ENCODE results near the gene MRC1.
A peak's percentile ranks its signal among the peaks of the same experiment; 100 is the strongest.

Gene MRC1

GRCh38 chr10:17782921-17783665, 26.1 kb upstream of the MRC1 start:
- peaks cover 15% of the 10 kb centered on the region for H3K4me1 ChIP-seq (ENCODE audit: insufficient read depth, low read length)
- 0 out of 2 replicates have a peak overlapping the region, but pooled peaks have one; percentile 15 for H2AFZ ChIP-seq (ENCODE audit: low read depth, low read length)
- H3K27me3 ChIP-seq (ENCODE audit: insufficient read depth, low read length, poor library complexity) = no peaks in the 10 kb centered on the region

DNA sequence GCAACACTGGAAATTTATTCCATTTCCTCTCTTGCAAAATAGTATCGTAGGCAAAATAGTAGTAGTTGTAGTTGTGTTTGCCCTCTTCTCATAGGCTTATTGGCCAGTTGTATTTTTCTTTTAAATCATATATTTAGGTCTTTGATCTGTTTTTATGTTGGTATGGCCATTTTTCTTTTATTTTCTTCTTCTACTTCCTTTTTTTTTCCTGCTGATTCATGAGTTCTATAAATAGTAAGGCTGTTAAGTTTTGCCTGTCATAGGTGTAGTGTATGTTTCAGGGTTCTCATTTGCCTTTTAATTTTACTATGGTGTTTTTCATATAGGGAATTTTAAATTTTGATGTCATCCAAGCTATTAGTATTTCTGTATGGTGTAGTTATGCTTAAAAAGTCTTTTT, 25.4 kb upstream of the MRC1 start:
- no peak for TF ChIP-seq EZH2 (IDR thresholded peaks at IDR 0.05; ENCODE audit: borderline replicate concordance, low read depth, low read length, severe bottlenecking)
- no peak for TF ChIP-seq CTCF (IDR thresholded peaks at IDR 0.05; ENCODE audit: borderline replicate concordance, extremely low read depth, low read length, poor library complexity, severe bottlenecking)
- Histone ChIP-seq H3K4me3 (ENCODE audit: low read depth in 1 of 2, low read length in 2 of 2) (no peak overlapping the region), H3K79me2 (ENCODE audit: insufficient read depth, low read length) (no peaks in the 10 kb centered on the region), H3K27me3 (ENCODE audit: insufficient read depth, low read length, poor library complexity) (no peaks in the 10 kb centered on the region), H3K27ac (ENCODE audit: low read length) (no peak overlapping the region), H3K36me3 (ENCODE audit: insufficient read depth, low read length) (no peaks in the 10 kb centered on the region), H3K4me1 (ENCODE audit: insufficient read depth, low read length) (peaks cover 15% of the 10 kb centered on the region), H4K20me1 (ENCODE audit: insufficient read depth, low read length) (no peaks in the 10 kb centered on the region), H3K9ac (ENCODE audit: low read depth, low read length) (no peak overlapping the region), H3K4me2 (ENCODE audit: insufficient read depth, low read length) (no peak overlapping the region), H2AFZ (ENCODE audit: low read depth, low read length) (no peak overlapping the region), H3K9me3 (ENCODE audit: insufficient read depth, low read length, severe bottlenecking) (no peaks in the 10 kb centered on the region)
- no peak for DNase-seq
- no peak for ATAC-seq (ENCODE audit: insufficient read depth, low read depth)

More at GRCh38 chr10:17782921-17783665, 26.1 kb upstream of the MRC1 start:
- ATAC-seq (ENCODE audit: insufficient read depth, low read depth) (no peak), DNase-seq (no peak)
- Histone ChIP-seq H4K20me1 (ENCODE audit: insufficient read depth, low read length) (no peaks in the 10 kb centered on the region), H3K9me3 (ENCODE audit: insufficient read depth, low read length, severe bottlenecking) (no peaks in the 10 kb centered on the region), H3K36me3 (ENCODE audit: insufficient read depth, low read length) (no peaks in the 10 kb centered on the region), H3K27ac (ENCODE audit: low read length) (no peak overlapping the region), H3K79me2 (ENCODE audit: insufficient read depth, low read length) (no peaks in the 10 kb centered on the region), H3K9ac (ENCODE audit: low read depth, low read length) (no peak overlapping the region), H3K4me2 (ENCODE audit: insufficient read depth, low read length) (no peak overlapping the region), H3K4me3 (ENCODE audit: low read depth in 1 of 2, low read length in 2 of 2) (no peak overlapping the region)
- TF ChIP-seq CTCF (IDR thresholded peaks at IDR 0.05; ENCODE audit: borderline replicate concordance, extremely low read depth, low read length, poor library complexity, severe bottlenecking) = no peak
- TF ChIP-seq EZH2 (IDR thresholded peaks at IDR 0.05; ENCODE audit: borderline replicate concordance, low read depth, low read length, severe bottlenecking) = no peak

DNA sequence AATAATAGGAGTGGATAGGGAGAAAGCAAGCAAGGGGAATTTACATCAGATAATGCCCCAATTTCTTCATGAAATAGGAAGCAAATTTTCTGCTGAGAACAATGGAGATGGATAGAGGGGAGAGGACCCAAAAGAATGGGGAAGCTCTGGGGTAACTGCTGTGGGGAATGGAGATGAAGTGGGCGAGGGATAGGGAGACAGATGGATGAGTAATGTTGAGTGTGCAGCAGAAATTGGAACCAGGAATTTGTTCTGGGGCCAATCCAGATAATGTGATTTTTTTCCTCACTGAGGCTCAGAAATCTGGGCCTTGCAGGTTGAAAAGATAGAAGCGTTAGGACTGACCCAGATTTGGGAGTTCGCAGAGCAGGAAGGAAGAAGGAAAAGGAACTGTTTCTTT, 24.5 kb upstream of the MRC1 start:
- Histone ChIP-seq H3K27me3 (ENCODE audit: insufficient read depth, low read length, poor library complexity) (no peaks in the 10 kb centered on the region), H3K9me3 (ENCODE audit: insufficient read depth, low read length, severe bottlenecking) (no peaks in the 10 kb centered on the region), H3K27ac (ENCODE audit: low read length) (no peak overlapping the region), H2AFZ (ENCODE audit: low read depth, low read length) (no peak overlapping the region), H3K36me3 (ENCODE audit: insufficient read depth, low read length) (no peaks in the 10 kb centered on the region), H3K4me2 (ENCODE audit: insufficient read depth, low read length) (no peak overlapping the region), H3K9ac (ENCODE audit: low read depth, low read length) (no peak overlapping the region), H3K4me3 (ENCODE audit: low read depth in 1 of 2, low read length in 2 of 2) (no peak overlapping the region), H3K79me2 (ENCODE audit: insufficient read depth, low read length) (no peaks in the 10 kb centered on the region), H3K4me1 (ENCODE audit: insufficient read depth, low read length) (peaks cover 12% of the 10 kb centered on the region), H4K20me1 (ENCODE audit: insufficient read depth, low read length) (no peaks in the 10 kb centered on the region)
- ATAC-seq (ENCODE audit: insufficient read depth, low read depth) (no peak), DNase-seq (no peak)
- TF ChIP-seq EZH2 (IDR thresholded peaks at IDR 0.05; ENCODE audit: borderline replicate concordance, low read depth, low read length, severe bottlenecking) (no peak), CTCF (IDR thresholded peaks at IDR 0.05; ENCODE audit: borderline replicate concordance, extremely low read depth, low read length, poor library complexity, severe bottlenecking) (no peak)
